HepG2 (cell line): ENCODE results near the gene KCNQ5. TPM values are rescaled to one million over a fixed set of nuclear protein-coding genes. Genes with fewer than 3 reads are reported as not detected.

ENCODE experiments used
- ATAC-seq: fragments of 200-7000 bp; cut with Tn5 transposase; 3 replicates; pipeline ENCODE4 v1.9.1; 2020; ENCODE audit warnings: mild to moderate bottlenecking, moderate library complexity
- BruUV-seq: library from RNA; stranded (reverse); fragments of 400-500 nt; replicated peaks from 2 replicates; lab custom pipeline; 2021; lab: Mats Ljungman, UMichigan
- CTCF ChIA-PET: fragments of 300-600 bp; formaldehyde crosslinking; extraction: SDS; loops from one replicate; lab custom pipeline; 2021; ENCODE audit warnings: low total read pairs, inconsistent platforms, low intra/inter-chr PET ratio; lab: Yijun Ruan, JAX
- POLR2A ChIA-PET: fragments of 350-600 bp; sonication (Branson Sonifier 250); formaldehyde crosslinking; loops from one replicate; lab custom pipeline; 2020; ENCODE audit warnings: antibody characterized with exemption, inconsistent platforms; lab: Yijun Ruan, JAX
- DNase-seq: peaks from one replicate; pipeline ENCODE4 v3.0.0-alpha.2; 2015; ENCODE audit warnings: low spot score
- FAIRE-seq: peaks from 3 replicates; lab custom pipeline; 2011; peaks lifted over from hg19 to GRCh38; lab: Jason Lieb, UNC
- H2AFZ ChIP-seq: one replicate; pipeline ENCODE4 v1.6.1; 2011; ENCODE audit warnings: low read length, inconsistent platforms
- H3K27ac ChIP-seq: fragments of 300-600 bp; 3 replicates; pipeline ENCODE4 v1.8.0; 2011; ENCODE audit warnings: mixed run types, mild to moderate bottlenecking, mixed read lengths, low read length, inconsistent platforms; ENCODE audit not compliant: insufficient read depth; ENCODE audit errors: extremely low read length
- H3K27me3 ChIP-seq, 2 experiments: fragments of 200-600 bp in 1 of 2; 2 replicates in 1 of 2; 3 replicates in 1 of 2; pipeline versions ENCODE4 v1.6.0 to v1.8.0; 2011; ENCODE audit warnings: low read length in 2 of 2, mild to moderate bottlenecking in 2 of 2, moderate library complexity in 2 of 2, inconsistent platforms in 1 of 2; ENCODE audit not compliant: insufficient read depth in 2 of 2, control insufficient read depth in 1 of 2
- H3K36me3 ChIP-seq, 2 experiments: fragments of 200-600 bp in 1 of 2; replicated peaks in 1 of 2; 2 replicates in 1 of 2; 3 replicates in 1 of 2; pipeline versions ENCODE4 v1.5.1 to v1.8.0; 2011; ENCODE audit warnings: low read length in 2 of 2, inconsistent platforms in 1 of 2; ENCODE audit not compliant: insufficient read depth in 2 of 2, control insufficient read depth in 1 of 2
- H3K4me1 ChIP-seq: 2 replicates; pipeline ENCODE4 v1.5.1; 2012; ENCODE audit warnings: low read length, inconsistent platforms; ENCODE audit not compliant: insufficient read depth
- H3K4me2 ChIP-seq: 2 replicates; pipeline ENCODE4 v1.6.0; 2011; ENCODE audit warnings: low read depth, low read length, inconsistent platforms
- H3K4me3 ChIP-seq, 3 experiments: fragments of 200-600 bp in 1 of 3; sonication (generic), shearing (Covaris generic) in 1 of 3; replicated peaks in 1 of 3; 2 replicates each; pipeline ENCODE4 v1.5.1; 2011 to 2016; ENCODE audit warnings: low read length in 3 of 3, inconsistent platforms in 2 of 3, low read depth in 2 of 3, mild to moderate bottlenecking in 2 of 3, control low read depth in 1 of 3, mixed read lengths in 1 of 3; ENCODE audit not compliant: insufficient read depth in 1 of 3
- H3K79me2 ChIP-seq: one replicate; pipeline ENCODE4 v1.6.1; 2011; ENCODE audit warnings: low read length, inconsistent platforms; ENCODE audit not compliant: insufficient read depth
- H3K9ac ChIP-seq: 2 replicates; pipeline ENCODE4 v1.6.0; 2011; ENCODE audit warnings: mild to moderate bottlenecking, low read depth, low read length, inconsistent platforms; ENCODE audit not compliant: insufficient read depth
- H3K9me3 ChIP-seq: 2 replicates; pipeline ENCODE4 v1.5.1; 2012; ENCODE audit warnings: mild to moderate bottlenecking, low read length
- H4K20me1 ChIP-seq: 2 replicates; pipeline ENCODE4 v1.6.0; 2011; ENCODE audit warnings: inconsistent platforms, mild to moderate bottlenecking, low read length, moderate library complexity; ENCODE audit not compliant: insufficient read depth
- CC2D1A ChIP-seq: sonication (generic); formaldehyde crosslinking; IDR thresholded peaks from 2 replicates; pipeline ENCODE4 v1.8.1; 2023; ENCODE audit warnings: mild to moderate bottlenecking, missing genetic modification reagents
- CEBPB ChIP-seq: IDR thresholded peaks from 2 replicates; pipeline ENCODE4 v1.6.1; 2011; ENCODE audit warnings: low read depth, low read length, improper control_type of control experiment, borderline replicate concordance
- CREB3 ChIP-seq: sonication (generic); formaldehyde crosslinking; IDR thresholded peaks from 2 replicates; pipeline ENCODE4 v1.5.0; 2020; ENCODE audit warnings: missing genetic modification reagents
- ELF1 ChIP-seq: sonication (generic); formaldehyde crosslinking; IDR thresholded peaks from 2 replicates; pipeline ENCODE4 v1.4.0; 2020; ENCODE audit warnings: missing genetic modification reagents
- HNRNPH1 ChIP-seq: fragments of 200-400 bp; formaldehyde crosslinking; optimal IDR thresholded peaks from 2 replicates; pipeline ENCODE3; 2017; ENCODE audit warnings: mild to moderate bottlenecking, low read depth, low read length
- NCOA1 ChIP-seq: sonication (generic); formaldehyde crosslinking; IDR thresholded peaks from 2 replicates; pipeline ENCODE4 v1.9.0; 2021; ENCODE audit warnings: missing genetic modification reagents
- ZNF530 ChIP-seq: sonication (generic); formaldehyde crosslinking; IDR thresholded peaks from 2 replicates; pipeline ENCODE4 v1.5.0; 2020; ENCODE audit warnings: low read depth, mild to moderate bottlenecking, missing genetic modification reagents
- ZNF557 ChIP-seq: sonication (generic); formaldehyde crosslinking; IDR thresholded peaks from 2 replicates; pipeline ENCODE4 v1.4.0; 2020; ENCODE audit warnings: missing genetic modification reagents
- WGBS: methylation state at CpG from one replicate; pipeline ENCODE4 v1.1.6; 2017; ENCODE audit warnings: low lambda C conversion rate; 5-methylcytosine and 5-hydroxymethylcytosine counted together
- in situ Hi-C: cut with HindIII; loops from 2 replicates; pipeline ENCODE4 v1.10.0; 2017; ENCODE audit warnings: low pct_unique_long_range_greater_than_20kb; ENCODE audit not compliant: extremely low pct_ligation_motif_present
- intact Hi-C: fragments of 100-400 bp; cut with micrococcal nuclease; formaldehyde crosslinking; loops from one replicate; pipeline ENCODE4 v1.10.0; 2022; ENCODE audit not compliant: unreplicated experiment
- polyA plus RNA-seq, 8 experiments: library from polyadenylated mRNA; depleted of rRNA in 3 of 8; stranded (reverse) in 7 of 8; unstranded in 1 of 8; fragments of >200 nt; fragmentation: Illumina TruSeq in 4 of 8; extraction: Trizol in 4 of 8; gene quantifications; 2 replicates each; pipeline versions ENCODE4 v1.2.1 to v1.2.3, GENCODE V29; 2011 to 2016; ENCODE audit warnings: low read depth in 4 of 8, missing spikeins in 1 of 8, mixed read lengths in 1 of 8; ENCODE audit not compliant: insufficient read depth in 1 of 8
- total RNA-seq, 5 experiments: library from RNA; depleted of rRNA; stranded (reverse); fragments of >200 nt; fragmentation: Illumina TruSeq; extraction: Trizol; gene quantifications; 2 replicates each; pipeline ENCODE4 v1.2.3, GENCODE V29; 2016; ENCODE audit warnings: low read depth in 1 of 5

Gene KCNQ5
- total and polyA plus RNA-seq, 2 of the 13 experiments (the other 11 are each of a cell fraction or from before 2014, with no cell fraction given) = 0.04 TPM; not detected in 1

GRCh38 chr6:72946774-72947173, 324.9 kb downstream of the KCNQ5 start:
- POLR2A ChIA-PET = no interaction called here
- Histone ChIP-seq H3K27ac (no peak overlapping the region), H2AFZ (no peak overlapping the region), H3K4me2 (no peak overlapping the region), H3K9me3 (no peaks in the 10 kb centered on the region), H3K79me2 (no peaks in the 10 kb centered on the region), H3K27me3 (no peaks in the 10 kb centered on the region), H3K4me3 (no peak overlapping the region), H3K4me1 (no peaks in the 10 kb centered on the region), H3K9ac (no peak overlapping the region), H4K20me1 (no peaks in the 10 kb centered on the region), H3K36me3 (no peaks in the 10 kb centered on the region)
- TF ChIP-seq CC2D1A (CRISPR knock-in tag) = no peak
- peak; percentile 62 for TF ChIP-seq CEBPB
- FAIRE-seq (no peak), ATAC-seq (no peak), DNase-seq (peak; percentile 3)
- CTCF ChIA-PET = no interaction called here
- in situ Hi-C loops = no loop called here
- no TSS peak for BruUV-seq
- intact Hi-C loops = no loop called here
- 2% methylated on average over 2 of the region's 2 CpGs for WGBS

GRCh38 chr6:72947534-72947933, 325.7 kb downstream of the KCNQ5 start:
- Histone ChIP-seq H3K9me3 (no peaks in the 10 kb centered on the region), H3K4me3 (no peak overlapping the region), H3K9ac (no peak overlapping the region), H3K36me3 (no peaks in the 10 kb centered on the region), H3K27ac (no peak overlapping the region), H3K79me2 (no peaks in the 10 kb centered on the region), H3K4me1 (no peaks in the 10 kb centered on the region), H3K27me3 (no peaks in the 10 kb centered on the region), H4K20me1 (no peaks in the 10 kb centered on the region), H3K4me2 (no peak overlapping the region), H2AFZ (no peak overlapping the region)
- in situ Hi-C loops = no loop called here
- DNase-seq (no peak), ATAC-seq (no peak), FAIRE-seq (no peak)
- 0% methylated on average over 1 of the region's 1 CpG for WGBS
- BruUV-seq = no TSS peak
- CTCF ChIA-PET = no interaction called here
- intact Hi-C loops = no loop called here
- TF ChIP-seq ZNF530 (no peak), NCOA1 (CRISPR knock-in tag) (no peak), CREB3 (CRISPR knock-in tag) (no peak), ZNF557 (CRISPR knock-in tag) (no peak), HNRNPH1 (no peak), ELF1 (no peak)
- POLR2A ChIA-PET = no interaction called here
